ENCODE measurements around the gene ZNF366.

Gene ZNF366

DNA sequence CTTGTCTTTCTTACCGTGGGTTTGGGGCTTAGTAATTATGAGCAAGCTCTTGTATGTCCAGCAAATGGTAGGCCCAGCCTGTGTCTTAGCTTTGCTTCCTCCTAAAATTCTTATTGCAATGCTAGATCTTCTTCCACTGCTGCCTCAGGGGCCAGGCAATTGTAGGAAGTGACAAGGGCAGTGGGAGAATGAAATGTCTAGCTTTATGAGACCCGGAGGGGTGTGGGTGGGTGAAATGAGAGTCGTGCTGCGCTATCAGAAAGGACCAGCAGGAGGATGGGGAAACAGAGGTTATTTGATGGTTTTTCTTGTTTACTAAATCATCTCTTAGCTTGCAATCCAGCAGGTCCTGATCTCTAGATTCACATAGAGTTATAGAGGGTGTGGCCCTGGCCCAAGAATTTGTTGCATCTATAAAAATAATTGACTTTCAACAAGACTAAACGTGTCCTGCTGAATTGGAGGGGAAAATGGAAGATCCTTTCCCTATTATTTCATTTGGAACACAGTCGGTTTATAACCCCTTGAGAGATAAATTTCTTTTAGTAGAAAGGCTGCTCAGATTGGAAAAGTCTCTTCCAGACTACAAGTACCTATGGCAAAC, 43.7 kb downstream of the ZNF366 start:
- no peak for DNase-seq

DNA sequence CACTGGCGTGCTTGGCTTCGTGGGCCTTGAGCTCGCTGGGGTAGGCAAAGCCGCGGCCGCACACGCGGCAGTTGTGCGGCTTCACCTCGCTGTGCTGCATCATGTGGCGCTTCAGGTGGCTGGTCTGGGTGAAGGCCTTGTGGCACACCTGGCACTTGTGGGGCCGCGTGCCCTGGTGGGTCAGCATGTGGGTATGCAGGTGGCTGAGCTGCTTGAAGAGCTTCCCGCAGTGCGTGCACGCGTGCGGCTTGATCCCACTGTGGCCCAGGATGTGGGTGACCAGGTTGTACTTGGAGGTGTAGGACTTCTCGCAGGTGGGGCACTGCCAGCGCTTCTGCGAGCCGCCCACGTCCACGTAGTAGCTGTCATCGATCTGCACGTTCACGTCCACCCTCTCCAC, 46.8 kb downstream of the ZNF366 start:
- DNase-seq = no peak

DNA sequence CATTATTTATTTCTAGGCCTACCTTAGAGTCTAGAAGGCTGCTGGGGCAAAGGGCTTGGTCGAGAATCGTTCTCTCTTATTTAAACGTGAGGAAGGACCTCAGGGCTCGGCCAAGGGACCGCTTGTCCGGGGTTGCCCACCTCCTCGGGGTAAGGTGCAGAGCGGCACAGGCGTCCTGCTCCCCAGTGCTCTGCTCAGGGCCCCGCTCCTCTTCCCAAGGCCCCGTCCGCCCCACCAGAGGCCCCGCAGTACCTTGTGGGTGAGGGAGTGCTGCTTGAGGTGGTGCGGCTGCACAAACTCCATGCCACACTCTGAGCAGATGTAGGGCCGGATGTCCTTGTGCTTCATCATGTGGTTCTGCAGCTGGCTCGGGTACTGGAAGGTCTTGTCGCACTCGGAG, 47.3 kb downstream of the ZNF366 start:
- no peak for DNase-seq

DNA sequence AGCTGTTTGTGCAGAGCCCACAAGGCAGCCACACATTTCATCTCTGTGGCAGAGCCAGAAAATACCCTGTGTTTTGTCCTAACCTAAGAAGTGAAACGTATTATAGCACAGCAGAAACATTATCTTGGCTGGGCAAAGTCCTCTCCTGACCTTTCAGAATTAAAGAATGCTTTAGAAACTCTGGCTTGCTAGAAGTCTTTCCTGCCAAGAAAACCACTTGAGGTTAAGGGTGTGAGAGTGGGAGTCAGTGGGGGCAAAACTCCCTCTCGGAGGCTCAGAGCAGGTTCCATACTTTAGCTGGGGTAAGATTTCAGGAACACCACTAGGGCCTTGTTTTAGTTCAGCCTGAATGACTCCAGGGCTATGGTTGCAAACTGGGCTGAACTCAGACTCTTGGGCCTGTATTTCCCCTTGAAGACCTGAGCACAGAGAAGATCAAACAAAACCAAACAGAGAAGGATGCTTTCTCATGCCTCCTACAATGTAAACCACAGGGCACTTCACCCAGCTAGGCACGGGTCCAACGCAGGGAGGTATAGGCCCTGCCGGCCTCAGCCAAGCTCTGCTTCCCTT, 48.0 kb downstream of the ZNF366 start:
- no peak for DNase-seq

DNA sequence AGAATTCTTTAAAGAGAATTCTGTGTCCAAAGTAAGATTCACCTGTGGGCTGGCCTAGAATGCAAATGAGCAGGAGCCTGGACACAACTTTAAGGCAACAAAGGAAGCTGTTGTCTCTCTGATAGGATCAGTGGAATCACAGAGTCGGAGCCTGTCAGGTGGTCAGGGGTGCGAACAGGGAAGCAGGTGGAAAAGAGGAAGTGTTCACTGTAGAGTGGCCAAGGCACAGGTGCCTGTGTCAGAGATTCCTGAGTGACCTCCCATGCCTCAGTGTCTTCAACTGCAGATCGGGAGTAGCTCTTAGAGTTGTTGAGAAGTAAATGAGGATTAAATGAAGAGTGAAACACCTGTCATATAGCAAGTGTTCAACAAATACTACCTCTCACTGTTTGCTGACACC, 48.8 kb downstream of the ZNF366 start:
- DNase-seq = no peak

DNA sequence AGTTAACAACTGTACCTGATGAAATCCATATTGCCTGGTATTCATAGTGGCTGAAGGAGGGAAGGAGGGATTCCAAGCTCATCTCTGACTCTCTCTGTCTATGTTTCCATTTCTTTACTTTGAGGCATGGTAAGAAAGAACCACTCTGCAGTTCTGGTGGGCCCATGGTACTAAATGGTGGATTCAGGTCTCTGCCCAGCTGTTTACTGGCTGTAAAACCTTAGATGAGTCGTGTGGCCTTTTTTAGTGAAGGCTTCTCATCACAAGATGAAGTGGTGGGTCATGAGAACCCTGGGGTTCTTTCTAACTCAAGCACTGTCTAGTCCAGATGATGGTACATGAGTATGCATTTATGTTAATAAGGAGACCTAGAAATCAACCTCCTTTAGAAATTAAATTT, 49.7 kb downstream of the ZNF366 start:
- no peak for DNase-seq

DNA sequence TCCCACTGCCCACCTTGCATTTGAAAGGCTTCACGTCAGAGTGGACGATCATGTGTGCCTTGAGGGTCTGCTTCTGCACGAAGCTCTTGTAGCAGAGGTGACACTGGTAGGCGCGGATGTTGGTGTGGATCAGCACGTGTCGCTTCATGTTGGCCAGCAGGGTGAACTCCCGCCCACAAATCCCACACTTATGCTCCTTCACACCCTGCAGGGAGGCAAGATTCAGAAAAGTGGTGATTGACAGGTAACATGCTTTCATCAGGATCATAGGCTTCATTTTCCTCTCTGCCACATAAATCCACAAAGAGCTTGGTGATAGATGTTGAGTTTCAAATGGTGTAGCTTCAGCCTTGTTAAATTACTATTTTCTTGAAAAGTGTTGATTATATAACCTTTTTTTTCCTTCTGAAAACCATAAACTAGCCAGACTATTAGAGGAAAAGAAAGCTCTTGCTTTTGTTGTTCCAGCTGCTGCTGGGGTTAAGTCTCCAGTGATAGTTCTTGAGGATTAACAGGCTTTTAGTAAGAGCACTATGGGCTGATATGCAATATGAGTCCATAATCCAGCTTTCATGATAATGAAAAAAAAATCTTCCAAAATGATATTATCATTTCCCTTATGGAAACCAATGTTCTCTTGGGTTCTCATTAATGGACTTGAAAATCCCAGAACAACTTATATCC, 50.7 kb downstream of the ZNF366 start:
- DNase-seq = no peak

DNA sequence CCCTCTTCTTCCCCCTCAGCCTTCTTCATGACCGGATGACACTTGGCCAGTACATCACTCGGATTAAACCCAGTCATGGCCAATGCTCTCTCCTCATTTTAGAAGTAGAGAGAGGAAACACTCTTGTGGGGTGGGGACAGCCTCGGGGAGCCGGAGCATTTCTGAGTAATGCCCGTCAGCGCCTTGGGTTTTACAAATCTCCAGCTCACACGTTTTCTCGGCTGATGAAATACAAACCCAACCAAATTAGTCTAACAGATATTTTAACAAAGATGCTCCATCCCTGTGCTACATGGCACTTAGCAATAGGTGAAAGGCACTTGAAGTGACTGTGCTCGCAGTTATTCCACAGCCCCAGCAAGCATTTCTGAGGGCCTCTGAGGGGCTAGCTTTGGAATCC, 51.7 kb downstream of the ZNF366 start:
- DNase-seq = no peak

DNA sequence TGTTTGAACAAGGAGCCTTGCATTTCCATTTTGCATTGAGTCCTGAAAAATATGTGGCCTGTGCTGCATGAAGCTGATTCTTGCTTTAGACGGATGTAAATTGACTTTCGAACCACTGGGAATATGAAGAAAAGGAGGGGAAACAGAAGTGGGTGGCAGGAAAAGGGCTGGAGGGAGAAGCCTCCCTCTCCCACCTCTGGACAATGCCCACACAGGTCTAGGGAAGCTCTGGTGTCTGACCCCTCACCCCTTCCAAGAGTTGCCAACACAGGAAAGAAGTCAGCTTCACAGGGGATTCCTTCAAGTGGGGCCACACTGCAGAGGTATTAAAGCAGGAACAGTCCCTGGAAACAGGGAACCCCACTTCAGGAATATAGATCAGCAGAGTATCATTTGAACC, 52.2 kb downstream of the ZNF366 start:
- DNase-seq = no peak

DNA sequence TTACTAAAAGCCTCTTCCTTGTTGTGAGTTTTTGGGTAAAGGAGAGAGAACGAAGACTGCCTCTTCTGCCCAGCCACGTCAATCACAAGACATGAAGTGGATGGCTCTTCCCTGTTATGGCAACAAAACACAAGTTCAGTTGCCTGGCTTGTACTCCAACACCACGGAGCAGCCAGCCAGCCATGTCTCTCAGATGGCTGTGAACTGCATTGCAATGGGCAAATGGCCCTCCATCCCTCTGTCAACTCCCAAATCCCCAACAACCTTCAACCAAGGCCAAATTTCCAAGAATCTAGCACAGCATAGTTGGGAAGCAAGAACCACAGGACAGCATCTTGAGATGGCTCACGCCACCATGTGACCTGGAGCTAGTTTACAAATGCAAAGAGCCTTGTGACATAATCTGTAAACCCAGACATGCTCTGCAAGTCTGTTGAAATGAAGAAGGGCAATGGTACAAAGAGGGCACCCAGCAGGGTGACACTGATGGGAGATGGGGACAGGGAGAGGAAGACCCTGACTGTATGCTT, 53.9 kb downstream of the ZNF366 start:
- DNase-seq = no peak

DNA sequence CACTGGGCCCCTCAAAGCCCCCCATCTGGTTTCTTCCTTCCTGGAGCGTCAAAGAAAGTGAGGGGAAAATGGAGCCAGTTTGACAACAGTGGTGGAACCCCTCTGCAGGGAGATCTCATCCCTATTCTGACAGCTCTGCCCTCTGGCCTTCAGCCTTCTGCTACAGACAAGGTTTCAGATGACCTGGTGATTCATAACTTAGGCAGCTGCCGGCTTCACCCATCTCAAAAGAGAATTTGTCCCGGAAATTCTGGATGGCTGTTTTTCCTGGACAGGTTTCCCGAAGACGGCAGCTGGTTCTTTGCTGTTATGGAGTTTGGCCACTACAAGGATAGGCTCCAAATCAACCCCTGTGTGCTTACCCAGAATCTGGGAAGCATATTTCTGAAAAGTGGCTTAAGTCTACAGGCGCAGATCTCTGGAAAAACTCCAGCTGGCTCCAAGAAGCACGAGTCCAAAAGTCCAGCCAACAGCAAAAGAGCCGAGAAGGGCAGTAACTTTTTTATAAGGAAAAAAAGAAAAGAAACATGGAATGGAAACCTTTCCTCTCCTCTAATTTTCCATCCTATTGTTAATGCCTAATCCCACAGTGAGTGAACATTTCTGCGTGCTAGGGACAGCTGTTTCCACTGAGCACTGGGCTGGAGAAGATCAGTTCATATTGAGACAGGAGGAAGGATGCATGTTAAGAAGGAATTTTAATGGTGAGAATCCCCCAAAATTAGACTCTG, 54.5 kb downstream of the ZNF366 start:
- DNase-seq = no peak

DNA sequence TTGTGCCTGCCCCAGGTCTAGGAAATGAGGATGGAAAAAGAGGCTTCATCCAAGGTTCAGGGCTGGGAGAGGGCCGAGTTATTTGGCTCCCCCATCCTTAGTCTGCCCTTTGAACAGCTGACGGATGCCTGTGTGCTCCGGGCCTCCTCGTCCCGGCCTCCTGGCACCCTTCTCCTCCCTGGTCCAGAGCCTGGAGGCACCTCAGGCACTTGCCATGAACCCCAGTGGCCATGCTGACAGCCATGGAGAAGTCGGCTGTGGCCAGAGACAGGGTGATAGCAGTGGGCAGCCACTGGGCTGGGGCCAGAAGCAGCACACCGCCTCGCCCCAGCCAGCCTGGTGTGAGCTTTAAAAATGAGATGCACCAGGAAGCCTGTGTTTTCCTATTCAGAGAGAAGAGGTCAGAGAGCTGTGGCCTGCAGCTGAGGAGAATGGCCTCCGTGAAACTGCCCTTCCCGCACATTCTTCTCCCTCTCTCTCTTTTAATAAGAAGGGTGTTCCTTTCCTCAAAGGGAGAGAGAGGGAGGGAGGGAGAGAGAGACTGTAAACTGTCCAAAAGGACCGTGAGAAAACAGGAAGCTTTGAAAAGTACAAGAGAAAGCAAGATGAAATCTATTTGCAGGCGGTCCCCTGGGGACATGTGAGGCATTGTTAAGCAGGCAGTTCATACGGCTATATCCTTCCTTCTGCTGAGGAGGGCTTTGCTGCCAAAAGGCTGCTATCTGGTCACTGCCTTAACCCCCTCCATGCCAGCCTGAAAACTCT, 55.3 kb downstream of the ZNF366 start:
- no peak for DNase-seq

DNA sequence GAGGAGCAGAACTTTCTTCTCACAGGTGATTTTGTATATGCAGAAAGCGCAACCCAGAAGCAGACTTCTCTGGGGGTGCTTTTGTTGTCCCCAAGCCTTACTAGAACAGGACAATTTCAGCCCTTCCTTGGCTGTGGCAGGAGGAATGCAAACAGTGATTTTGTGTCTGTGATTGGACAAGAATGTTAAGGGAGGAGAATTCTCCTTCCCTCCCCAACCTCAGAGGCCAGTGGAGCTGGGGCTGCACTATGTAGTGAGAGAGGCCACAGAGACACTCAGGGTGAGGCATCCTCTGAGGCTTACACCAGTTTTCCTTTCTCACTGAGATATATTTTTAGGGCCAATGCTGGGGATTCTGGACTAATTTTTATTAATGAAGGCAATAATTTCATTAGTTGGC, 58.8 kb downstream of the ZNF366 start:
- DNase-seq = no peak

DNA sequence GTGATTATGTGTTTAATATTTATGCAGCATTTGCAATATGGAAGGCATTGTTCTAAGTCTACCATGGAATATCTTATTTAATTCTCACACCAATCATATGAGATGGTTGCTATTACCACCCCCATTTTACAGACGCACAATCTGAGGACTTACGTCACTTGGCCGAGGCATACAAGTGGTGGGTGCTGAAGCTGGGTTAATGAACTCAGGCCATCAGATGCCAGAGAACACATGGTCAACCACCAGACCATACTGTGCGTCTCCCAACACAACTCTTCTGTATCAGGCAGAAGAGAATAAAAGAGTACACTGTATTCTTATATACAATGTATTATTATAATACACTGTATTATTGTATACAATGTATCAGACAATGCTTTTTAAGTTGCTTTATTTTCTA, 59.5 kb downstream of the ZNF366 start:
- DNase-seq = no peak

DNA sequence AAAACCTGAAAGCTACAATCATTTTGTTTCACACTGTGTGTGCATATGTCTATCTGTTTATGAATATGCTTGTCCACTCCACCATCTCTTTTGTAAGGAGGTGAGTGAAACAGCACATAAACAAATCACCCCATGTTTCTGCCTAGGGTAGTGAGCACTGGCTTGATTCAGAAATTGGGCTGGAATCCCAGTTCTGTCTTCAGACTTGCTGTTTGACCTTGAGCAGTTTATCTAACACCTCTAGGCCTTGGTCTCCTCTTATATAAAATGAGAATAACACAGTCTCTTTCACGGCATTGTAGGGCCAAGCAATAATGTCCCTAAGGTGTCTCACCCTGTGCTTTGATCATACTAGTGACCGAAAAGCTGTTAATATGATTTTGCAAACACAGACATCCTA, 61.2 kb downstream of the ZNF366 start:
- no peak for DNase-seq

DNA sequence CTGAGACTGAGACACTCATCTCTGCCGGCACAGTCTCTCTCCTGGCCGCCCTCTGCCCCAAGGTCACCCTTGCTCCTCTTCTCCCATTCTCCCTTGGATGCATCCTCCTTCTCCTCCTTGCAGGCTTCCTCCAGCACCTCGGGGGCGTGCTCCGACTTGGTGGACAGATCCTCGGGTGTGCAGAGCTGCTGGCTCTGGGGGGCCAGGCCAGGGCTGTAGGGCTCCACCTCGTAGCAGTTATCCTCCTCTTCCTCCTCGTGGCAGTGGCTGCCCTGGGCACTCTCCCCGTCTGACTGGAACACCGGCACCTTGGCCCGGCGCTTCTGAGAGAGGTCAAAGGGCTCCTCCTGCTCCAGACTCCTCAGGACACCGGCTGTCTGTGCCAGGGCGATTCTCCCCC, 63.3 kb downstream of the ZNF366 start:
- DNase-seq = no peak

DNA sequence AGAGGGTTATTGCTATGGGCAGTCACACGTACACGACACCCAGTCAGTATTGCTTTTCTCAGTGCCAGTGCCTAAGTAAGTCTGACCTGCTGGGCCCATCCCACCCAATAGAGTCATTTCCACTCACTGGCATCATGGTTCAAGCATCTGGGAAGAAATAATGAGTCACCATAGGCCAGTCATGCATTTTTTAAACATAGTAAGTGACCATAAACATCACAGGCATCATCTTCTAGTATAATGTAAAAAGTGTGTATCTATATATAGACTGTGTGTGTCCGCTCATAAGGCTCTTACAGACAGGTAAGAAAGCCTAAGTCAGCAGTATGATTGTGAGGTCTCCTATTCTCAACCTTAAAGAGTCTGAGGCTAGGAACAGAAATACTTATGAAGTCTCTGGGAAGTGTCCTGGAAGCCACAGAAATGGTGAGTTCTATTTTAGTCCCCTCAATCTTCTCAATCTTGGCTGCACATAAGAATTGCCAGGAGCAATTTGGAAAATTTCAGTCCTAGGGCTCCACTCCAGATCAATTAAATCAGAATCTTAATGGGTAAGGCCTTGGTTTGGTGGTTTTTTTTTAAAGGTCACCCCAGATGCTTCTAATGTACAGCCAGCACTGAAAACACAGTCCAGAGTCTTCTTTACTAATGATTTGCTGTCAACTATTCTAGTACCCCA, 65.2 kb downstream of the ZNF366 start:
- no peak for DNase-seq

DNA sequence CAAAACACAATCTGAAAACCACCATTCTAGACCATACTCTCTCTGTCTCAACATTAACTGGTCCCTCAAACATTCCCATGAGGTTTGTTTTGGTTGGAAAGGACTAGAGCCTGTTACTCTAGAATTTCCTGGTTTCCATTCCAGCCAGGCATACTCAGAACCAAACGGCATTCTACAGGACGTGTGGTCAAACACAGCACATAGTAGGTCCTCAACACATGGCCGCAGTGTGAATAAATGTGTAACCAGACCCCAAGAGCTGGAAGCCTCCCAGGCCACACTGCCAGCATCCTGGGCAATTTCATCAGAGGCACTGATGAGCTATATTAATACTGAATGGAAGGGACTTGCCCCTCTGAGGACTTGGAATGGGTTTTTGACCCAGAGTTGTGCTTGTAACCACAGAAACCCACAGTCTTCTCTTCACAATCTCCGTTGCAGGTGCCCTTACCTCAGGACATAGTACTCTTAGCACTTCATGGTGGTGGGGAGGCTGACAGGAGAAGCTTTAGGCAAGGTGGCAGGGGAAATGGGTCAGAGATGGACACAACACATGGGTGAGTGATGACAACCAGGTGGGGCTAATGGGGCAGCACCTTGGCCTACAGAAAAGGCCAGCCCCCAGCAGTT, 66.0 kb downstream of the ZNF366 start:
- no peak for DNase-seq

DNA sequence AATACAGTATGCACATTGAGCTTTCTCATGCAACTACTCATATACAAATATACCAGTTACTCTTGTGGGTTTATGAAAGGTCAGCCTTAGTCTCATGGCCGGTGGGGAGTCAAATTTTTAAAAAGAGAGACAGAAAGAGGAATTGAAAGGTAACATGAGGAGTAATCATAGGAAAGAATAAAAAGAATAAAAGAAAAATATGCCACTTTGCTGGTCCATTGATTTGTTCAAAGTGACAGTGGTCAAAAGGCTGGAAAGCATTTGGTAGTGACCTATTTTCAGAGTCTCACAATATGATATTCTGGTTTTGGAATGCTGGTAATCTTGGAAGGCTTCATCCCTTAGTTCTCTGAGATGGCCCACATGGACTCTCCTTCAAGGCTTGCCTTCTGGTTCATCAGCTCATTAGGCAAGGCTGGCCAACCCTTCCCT, 67.0 kb downstream of the ZNF366 start:
- DNase-seq = no peak

DNA sequence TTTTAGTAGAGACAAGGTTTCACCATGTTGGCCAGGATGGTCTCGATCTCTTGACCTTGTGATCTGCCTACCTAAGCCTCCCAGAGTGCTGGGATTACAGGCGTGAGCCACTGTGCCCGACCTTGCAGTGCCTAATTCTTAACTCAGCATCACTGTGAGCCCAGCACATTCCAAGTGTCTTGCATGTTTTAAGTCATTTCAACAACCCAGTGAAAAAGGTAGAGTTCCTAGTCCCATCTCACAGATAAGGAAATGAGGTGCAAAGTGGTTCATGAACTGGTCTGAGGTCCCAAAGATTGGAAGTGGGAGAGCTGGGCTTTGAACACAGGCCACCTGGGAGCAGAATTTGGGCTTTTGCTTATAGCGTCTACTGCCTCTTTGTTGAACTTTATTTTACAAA, 68.0 kb downstream of the ZNF366 start:
- no peak for DNase-seq

DNA sequence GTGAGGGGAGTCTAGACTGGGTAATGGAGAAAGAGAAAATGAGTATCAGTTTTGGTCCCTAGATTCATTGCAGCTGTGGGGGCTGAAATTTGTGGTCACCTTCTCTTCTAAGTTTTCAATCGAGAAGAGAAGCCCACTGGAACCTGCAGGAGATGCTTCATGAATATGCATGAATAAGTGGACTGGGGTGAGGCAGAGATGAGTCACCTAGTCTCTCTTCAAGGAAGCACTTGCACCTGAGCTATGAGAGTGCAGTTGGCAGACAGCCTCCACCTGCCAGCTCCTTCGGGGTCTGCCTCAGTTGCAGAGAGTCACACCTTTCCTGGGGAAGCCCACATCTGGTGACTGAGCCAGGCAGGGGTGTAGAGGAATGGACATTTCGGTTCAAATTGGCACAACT, 69.1 kb downstream of the ZNF366 start:
- DNase-seq = no peak

All from NCI-H1930 (cell line).